GM12801 (cell line): ENCODE results near the gene CFAP410.

Source experiments
- TF ChIP-seq, protein P1 (sequence below): IDR thresholded peaks from one replicate; pipeline ENCODE4 v1.5.1; 2011; ENCODE audit warnings: control low read depth; ENCODE audit not compliant: insufficient read length; ENCODE audit errors: extremely low read depth

CFAP410 gene

GRCh38 chr21:44352253-44352860 is 13.2 kb upstream of the CFAP410 start:
- TF ChIP-seq, protein P1, sequence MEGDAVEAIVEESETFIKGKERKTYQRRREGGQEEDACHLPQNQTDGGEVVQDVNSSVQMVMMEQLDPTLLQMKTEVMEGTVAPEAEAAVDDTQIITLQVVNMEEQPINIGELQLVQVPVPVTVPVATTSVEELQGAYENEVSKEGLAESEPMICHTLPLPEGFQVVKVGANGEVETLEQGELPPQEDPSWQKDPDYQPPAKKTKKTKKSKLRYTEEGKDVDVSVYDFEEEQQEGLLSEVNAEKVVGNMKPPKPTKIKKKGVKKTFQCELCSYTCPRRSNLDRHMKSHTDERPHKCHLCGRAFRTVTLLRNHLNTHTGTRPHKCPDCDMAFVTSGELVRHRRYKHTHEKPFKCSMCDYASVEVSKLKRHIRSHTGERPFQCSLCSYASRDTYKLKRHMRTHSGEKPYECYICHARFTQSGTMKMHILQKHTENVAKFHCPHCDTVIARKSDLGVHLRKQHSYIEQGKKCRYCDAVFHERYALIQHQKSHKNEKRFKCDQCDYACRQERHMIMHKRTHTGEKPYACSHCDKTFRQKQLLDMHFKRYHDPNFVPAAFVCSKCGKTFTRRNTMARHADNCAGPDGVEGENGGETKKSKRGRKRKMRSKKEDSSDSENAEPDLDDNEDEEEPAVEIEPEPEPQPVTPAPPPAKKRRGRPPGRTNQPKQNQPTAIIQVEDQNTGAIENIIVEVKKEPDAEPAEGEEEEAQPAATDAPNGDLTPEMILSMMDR = no peak

DNA sequence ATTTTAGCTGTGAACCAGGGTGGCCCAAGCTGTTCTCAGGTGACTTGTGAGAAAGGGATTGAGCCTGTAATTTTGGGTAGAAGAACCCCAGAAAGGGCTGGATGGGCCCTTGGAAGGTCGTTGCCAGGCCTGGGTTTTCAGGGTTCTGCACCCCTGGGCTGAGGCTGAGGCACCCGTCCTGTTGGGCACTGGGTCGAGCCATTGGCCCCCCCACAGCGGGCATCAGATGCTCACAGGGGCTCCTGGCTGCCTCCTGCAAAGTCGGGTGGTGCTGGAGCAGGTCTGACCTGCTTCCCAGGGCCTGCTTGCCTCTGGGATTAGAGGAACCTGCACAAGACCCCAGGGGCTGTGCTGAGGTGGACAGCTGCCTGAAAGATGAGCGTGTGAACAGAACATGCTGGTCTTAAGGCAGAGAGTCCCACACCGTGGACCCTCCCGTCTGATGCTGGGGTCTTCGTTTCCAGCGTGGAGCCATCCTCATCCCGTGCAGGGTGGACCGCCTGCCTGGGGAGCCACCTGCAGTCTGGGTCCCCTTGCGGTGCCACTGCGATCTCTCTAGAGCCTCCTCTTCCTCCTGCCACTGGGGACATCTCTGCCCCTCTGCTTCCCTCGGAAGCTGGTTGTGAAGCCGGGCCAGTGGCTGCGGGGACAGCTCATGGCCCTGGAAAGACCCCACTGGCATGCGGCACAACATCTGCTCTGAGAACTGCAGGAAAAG is 12.5 kb upstream of the CFAP410 start:
- TF ChIP-seq, protein P1 = no peak

GRCh38 chr21:44350773-44351481 is 11.7 kb upstream of the CFAP410 start:
- TF ChIP-seq, protein P1 = no peak

- TF ChIP-seq, protein P1 = no peak
Observed at GRCh38 chr21:44349847-44350772, 10.9 kb upstream of the CFAP410 start.

DNA sequence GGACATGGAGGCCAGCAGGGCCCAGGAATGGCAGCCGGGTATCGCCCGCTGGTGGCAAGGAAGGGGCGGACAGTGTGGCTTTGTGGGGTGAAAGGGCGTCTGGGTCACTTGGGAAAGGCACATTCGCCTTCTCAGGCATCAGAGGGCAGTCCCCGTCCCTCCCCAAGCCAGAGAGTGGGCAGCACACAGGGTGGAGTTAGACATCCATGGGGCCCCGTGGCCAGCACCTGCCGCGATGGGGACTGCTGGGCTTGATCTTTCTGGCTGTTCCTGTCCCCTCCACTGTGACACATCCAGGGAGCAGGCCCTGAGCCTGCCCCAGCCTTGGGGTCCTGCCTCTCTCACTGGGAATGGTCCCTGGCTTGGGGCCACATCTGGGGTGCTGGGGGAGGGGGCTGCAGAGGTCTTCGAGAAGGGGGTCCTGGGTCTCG is 10.2 kb upstream of the CFAP410 start:
- TF ChIP-seq, protein P1 = no peak

GRCh38 chr21:44348861-44349260 is 9.7 kb upstream of the CFAP410 start:
- TF ChIP-seq, protein P1 = no peak

DNA sequence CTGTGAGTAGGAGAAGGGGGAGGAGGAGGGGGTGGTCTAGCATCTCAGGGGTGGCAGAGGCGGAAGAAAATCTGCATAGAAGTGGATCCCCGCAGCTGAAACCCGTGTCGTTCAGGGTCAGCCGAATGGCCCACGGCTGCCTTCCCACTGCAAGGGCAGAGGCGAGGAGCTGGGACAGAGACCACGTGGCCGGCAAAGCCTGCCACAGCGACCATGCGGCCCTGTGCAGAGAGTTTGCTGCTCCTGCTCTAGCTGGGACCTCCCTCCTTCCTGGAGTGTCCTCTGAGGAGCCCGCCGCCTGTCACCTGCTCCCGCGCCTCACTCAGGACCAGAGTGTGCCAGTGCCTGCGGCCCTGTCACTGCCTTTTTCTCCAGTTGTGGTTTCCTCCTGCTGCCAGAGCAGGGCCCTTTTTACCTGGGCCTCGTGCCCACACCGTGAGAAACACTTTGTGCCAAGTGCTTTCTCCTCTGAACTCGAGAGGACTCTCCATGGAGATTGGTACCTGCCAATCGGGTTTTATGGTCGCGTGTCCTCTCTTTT is 8.8 kb upstream of the CFAP410 start:
- TF ChIP-seq, protein P1 = no peak
